ENCODE measurements around the gene ROR1.

DNA sequence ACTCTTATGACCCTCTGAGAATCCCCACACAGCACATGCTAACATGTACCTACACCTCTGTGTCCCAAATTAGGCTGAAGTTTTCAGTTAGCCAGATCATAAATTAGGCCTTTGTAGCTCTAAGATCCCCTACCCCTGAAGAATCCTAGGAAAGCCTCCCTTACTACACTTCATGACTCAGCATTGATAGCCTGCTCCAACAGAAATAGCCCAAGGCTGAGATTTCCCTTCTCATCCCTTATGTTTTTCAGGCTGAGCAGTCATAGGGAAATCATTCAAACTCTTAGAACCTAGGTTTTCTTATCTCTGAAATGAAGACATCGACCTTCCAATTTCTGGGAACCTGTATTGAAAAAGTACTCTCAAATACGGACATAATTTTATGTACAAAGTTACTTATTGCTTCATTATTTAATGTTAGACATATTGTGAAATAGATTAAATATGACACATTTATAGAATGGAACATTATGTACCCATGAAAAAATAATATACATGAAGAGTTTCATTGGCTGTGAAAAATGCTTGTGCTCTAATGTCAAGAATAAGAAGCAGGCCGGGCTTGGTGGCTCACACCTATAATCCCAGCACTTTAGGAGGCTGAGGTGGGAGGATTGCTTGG is 307.2 kb downstream of the ROR1 start:
- TF ChIP-seq, protein P1, sequence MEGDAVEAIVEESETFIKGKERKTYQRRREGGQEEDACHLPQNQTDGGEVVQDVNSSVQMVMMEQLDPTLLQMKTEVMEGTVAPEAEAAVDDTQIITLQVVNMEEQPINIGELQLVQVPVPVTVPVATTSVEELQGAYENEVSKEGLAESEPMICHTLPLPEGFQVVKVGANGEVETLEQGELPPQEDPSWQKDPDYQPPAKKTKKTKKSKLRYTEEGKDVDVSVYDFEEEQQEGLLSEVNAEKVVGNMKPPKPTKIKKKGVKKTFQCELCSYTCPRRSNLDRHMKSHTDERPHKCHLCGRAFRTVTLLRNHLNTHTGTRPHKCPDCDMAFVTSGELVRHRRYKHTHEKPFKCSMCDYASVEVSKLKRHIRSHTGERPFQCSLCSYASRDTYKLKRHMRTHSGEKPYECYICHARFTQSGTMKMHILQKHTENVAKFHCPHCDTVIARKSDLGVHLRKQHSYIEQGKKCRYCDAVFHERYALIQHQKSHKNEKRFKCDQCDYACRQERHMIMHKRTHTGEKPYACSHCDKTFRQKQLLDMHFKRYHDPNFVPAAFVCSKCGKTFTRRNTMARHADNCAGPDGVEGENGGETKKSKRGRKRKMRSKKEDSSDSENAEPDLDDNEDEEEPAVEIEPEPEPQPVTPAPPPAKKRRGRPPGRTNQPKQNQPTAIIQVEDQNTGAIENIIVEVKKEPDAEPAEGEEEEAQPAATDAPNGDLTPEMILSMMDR (conservative IDR thresholded peaks at IDR 0.05 in 1 of 2, IDR thresholded peaks at IDR 0.05 in 1 of 2; ENCODE audit: low read depth in 1 of 2, low read length in 2 of 2): no peak
- no peak for TF ChIP-seq EZH2 (IDR thresholded peaks at IDR 0.05; ENCODE audit: low read length, missing control alignments)
